Psoas muscle (tissue), 8 donors: ENCODE measurements around the gene ADGRB2. TPM values are rescaled to one million over a fixed set of nuclear protein-coding genes. Genes with fewer than 3 reads are reported as not detected.

Source experiments
- ATAC-seq, 4 donors: fragments of 200-7000 bp; cut with Tn5 transposase; one replicate each; pipeline ENCODE4 v1.9.1; 2020; ENCODE audit warnings: moderate library complexity in 3 of 4, mild to moderate bottlenecking in 2 of 4
- DNase-seq, 2 donors: peaks; one replicate each; pipeline ENCODE4 v3.0.0-alpha.2; 2020
- H3K27ac ChIP-seq: fragments of 200-600 bp; one replicate; pipeline ENCODE4 v1.8.0; 2022
- H3K27me3 ChIP-seq, 3 donors: fragments of 200-600 bp in 1 of 3; one replicate each; pipeline versions ENCODE4 v1.6.1 to v1.8.0; 2013 to 2022; ENCODE audit warnings: low read length in 2 of 3, mild to moderate bottlenecking in 2 of 3, moderate library complexity in 1 of 3; ENCODE audit not compliant: insufficient read depth in 3 of 3
- H3K36me3 ChIP-seq, 2 donors: fragments of 200-600 bp in 1 of 2; one replicate each; pipeline versions ENCODE4 v1.6.1 to v1.8.0; 2013 to 2022; ENCODE audit warnings: low read depth in 1 of 2, mild to moderate bottlenecking in 1 of 2, moderate library complexity in 1 of 2; ENCODE audit not compliant: insufficient read depth in 1 of 2
- H3K4me1 ChIP-seq: fragments of 200-600 bp; one replicate; pipeline ENCODE4 v1.8.0; 2022
- H3K4me3 ChIP-seq: fragments of 200-600 bp; one replicate; pipeline ENCODE4 v1.8.0; 2022; ENCODE audit warnings: mild to moderate bottlenecking
- H3K9me3 ChIP-seq: fragments of 200-600 bp; one replicate; pipeline ENCODE4 v1.8.0; 2022
- CTCF ChIP-seq: fragments of 200-600 bp; IDR thresholded peaks from one replicate; pipeline ENCODE4 v1.8.0; 2022; ENCODE audit warnings: antibody characterized with exemption
- WGBS, 3 donors: extraction: QIAGEN DNeasy Blood & Tissue Kit; methylation state at CpG; one replicate each; pipeline versions ENCODE4 v1.1.6 to v1.1.7; 2013; 5-methylcytosine and 5-hydroxymethylcytosine counted together
- intact Hi-C, 2 donors: fragments of 100-400 bp; cut with DNase I; formaldehyde crosslinking; loops; one replicate each; pipeline versions ENCODE4 v1.11.0 to v1.14.2; 2022
- polyA plus RNA-seq, 3 donors: library from polyadenylated mRNA; stranded (reverse); fragments of 200-250 nt; gene quantifications; one replicate each; pipeline ENCODE4 v1.2.3, GENCODE V29; 2013
- total RNA-seq, 4 donors: library from RNA; stranded (reverse); fragmentation: NEBNext Ultra II Directional in 2 of 4; extraction: Animal tissue kit (Norgen Biotek cat#: 25700) in 2 of 4; gene quantifications; one replicate each; pipeline versions ENCODE4 v1.2.1 to v1.2.4, GENCODE V29; 2021 to 2023
- donor health status: healthy with polysubstance abuse.
- donor health status: DM: no; HTN: no; CAD: no; lungs with moderate emphysema.
- donor health status: Bipolar disorder and iron deficiency.
- donor health status: healthy.
- donor health status: DM: yes; HTN: yes; CAD: no.
- donor health status: DM: no; HTN: no; CAD: no.
- donor health status: DM: no; HTN: no; CAD: no.
- donor health status: DM: yes; HTN: yes; CAD: no.

Gene ADGRB2
- total and polyA plus RNA-seq, 7 donors = 0.44 to 1.8 (median 0.73) TPM

- intact Hi-C loops = no loop called here
- Histone ChIP-seq H3K9me3 (no peaks in the 10 kb centered on the region), H3K36me3 (no peaks in the 10 kb centered on the region), H3K27me3 (no peaks in the 10 kb centered on the region), H3K4me3 (no peak overlapping the region), H3K27ac (no peak overlapping the region), H3K4me1 (no peaks in the 10 kb centered on the region)
- WGBS, 3 donors = 83 to 87% (median 86%) methylated on average over 4 of the region's 4 CpGs
- TF ChIP-seq CTCF = no peak
- ATAC-seq = no peak
- no peak for DNase-seq
Observed at GRCh38 chr1:31807273-31808048, 43.3 kb upstream of the ADGRB2 start.

- intact Hi-C loops = no loop called here
- H3K27me3 ChIP-seq = no peaks in the 10 kb centered on the region
- no peak for TF ChIP-seq CTCF
- H3K27ac ChIP-seq = no peak overlapping the region
- DNase-seq = no peak
- no peaks in the 10 kb centered on the region for H3K9me3 ChIP-seq
- no peak for ATAC-seq
- H3K4me1 ChIP-seq = no peaks in the 10 kb centered on the region
- WGBS, 3 donors = 81 to 84% (median 83%) methylated on average over 6 of the region's 6 CpGs
- no peaks in the 10 kb centered on the region for H3K36me3 ChIP-seq
- H3K4me3 ChIP-seq = no peak overlapping the region
Observed at GRCh38 chr1:31805318-31805717, 41.2 kb upstream of the ADGRB2 start.

- Histone ChIP-seq H3K27ac (no peak overlapping the region), H3K4me1 (no peaks in the 10 kb centered on the region), H3K27me3 (no peaks in the 10 kb centered on the region), H3K4me3 (no peak overlapping the region), H3K9me3 (no peaks in the 10 kb centered on the region), H3K36me3 (no peaks in the 10 kb centered on the region)
- DNase-seq = no peak
- intact Hi-C loops = no loop called here
- no peak for ATAC-seq
- 94 to 97% (median 96%) methylated on average over 1 of the region's 1 CpG for WGBS, 3 donors
- no peak for TF ChIP-seq CTCF
Observed at GRCh38 chr1:31804098-31804497, 40.0 kb upstream of the ADGRB2 start.

- no peak overlapping the region for H3K27ac ChIP-seq
- DNase-seq (no peak), ATAC-seq (no peak)
- no peaks in the 10 kb centered on the region for H3K36me3 ChIP-seq
- TF ChIP-seq CTCF = no peak
- H3K9me3 ChIP-seq = no peaks in the 10 kb centered on the region
- intact Hi-C loops = no loop called here
- WGBS, 3 donors = 87 to 93% (median 88%) methylated on average over 2 of the region's 2 CpGs
- H3K27me3 ChIP-seq = peaks cover 0 to 2% (median 0%) of the 10 kb centered on the region in 3 donors
- H3K4me1 ChIP-seq = no peaks in the 10 kb centered on the region
- no peak overlapping the region for H3K4me3 ChIP-seq
Observed at GRCh38 chr1:31803610-31804009, 39.5 kb upstream of the ADGRB2 start.
